ENCODE measurements around the gene INPP5A.
"Not testable (repeated sequence)": the region's sequence is repeated elsewhere in the genome, so short reads cannot be mapped to it uniquely, and the experiment has no call there.

The INPP5A gene

GRCh38 chr10:132504501-132505272 is 32.9 kb upstream of the INPP5A start:
- no peaks in the 10 kb centered on the region for H3K27me3 ChIP-seq (replicated peaks; ENCODE audit: control insufficient read depth, insufficient read depth, low read length, poor library complexity, severe bottlenecking)
- H3K36me3 ChIP-seq (ENCODE audit: control insufficient read depth, insufficient read depth, low read length), result no peaks in the 10 kb centered on the region
- H3K4me3 ChIP-seq (ENCODE audit: insufficient read depth, low read depth, low read length, poor library complexity, severe bottlenecking), result no peak overlapping the region
- H3K27ac ChIP-seq (ENCODE audit: insufficient read depth, low read length, poor library complexity, severe bottlenecking), result no peak overlapping the region
- DNase-seq, result no peak
- no peaks in the 10 kb centered on the region for H3K9me3 ChIP-seq (ENCODE audit: control insufficient read depth, low read length)
- no peaks in the 10 kb centered on the region for H3K4me1 ChIP-seq (ENCODE audit: control insufficient read depth, insufficient read depth, low read length, poor library complexity, severe bottlenecking)

DNA sequence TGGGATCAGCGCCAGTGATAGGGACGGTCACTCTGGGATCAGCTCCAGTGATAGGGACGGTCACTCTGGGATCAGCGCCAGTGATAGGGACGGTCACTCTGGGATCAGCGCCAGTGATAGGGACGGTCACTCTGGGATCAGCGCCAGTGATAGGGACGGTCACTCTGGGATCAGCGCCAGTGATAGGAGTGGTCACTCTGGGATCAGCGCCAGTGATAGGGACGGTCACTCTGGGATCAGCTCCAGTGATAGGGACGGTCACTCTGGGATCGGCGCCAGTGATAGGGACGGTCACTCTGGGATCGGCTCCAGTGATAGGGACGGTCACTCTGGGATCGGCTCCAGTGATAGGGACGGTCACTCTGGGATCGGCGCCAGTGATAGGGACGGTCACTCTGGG is 32.0 kb upstream of the INPP5A start:
- DNase-seq; H3K36me3 ChIP-seq (ENCODE audit: control insufficient read depth, insufficient read depth, low read length); H3K27me3 ChIP-seq (replicated peaks; ENCODE audit: control insufficient read depth, insufficient read depth, low read length, poor library complexity, severe bottlenecking); H3K9me3 ChIP-seq (ENCODE audit: control insufficient read depth, low read length); H3K27ac ChIP-seq (ENCODE audit: insufficient read depth, low read length, poor library complexity, severe bottlenecking); H3K4me3 ChIP-seq (ENCODE audit: insufficient read depth, low read depth, low read length, poor library complexity, severe bottlenecking); H3K4me1 ChIP-seq (ENCODE audit: control insufficient read depth, insufficient read depth, low read length, poor library complexity, severe bottlenecking): not testable (repeated sequence)

GRCh38 chr10:132506711-132507408 is 30.7 kb upstream of the INPP5A start:
- H3K27ac ChIP-seq (ENCODE audit: insufficient read depth, low read length, poor library complexity, severe bottlenecking), result no peak overlapping the region
- no peak for DNase-seq
- no peaks in the 10 kb centered on the region for H3K4me1 ChIP-seq (ENCODE audit: control insufficient read depth, insufficient read depth, low read length, poor library complexity, severe bottlenecking)
- no peak overlapping the region for H3K4me3 ChIP-seq (ENCODE audit: insufficient read depth, low read depth, low read length, poor library complexity, severe bottlenecking)
- no peaks in the 10 kb centered on the region for H3K27me3 ChIP-seq (replicated peaks; ENCODE audit: control insufficient read depth, insufficient read depth, low read length, poor library complexity, severe bottlenecking)
- H3K36me3 ChIP-seq (ENCODE audit: control insufficient read depth, insufficient read depth, low read length), result no peaks in the 10 kb centered on the region
- H3K9me3 ChIP-seq (ENCODE audit: control insufficient read depth, low read length), result no peaks in the 10 kb centered on the region

DNA sequence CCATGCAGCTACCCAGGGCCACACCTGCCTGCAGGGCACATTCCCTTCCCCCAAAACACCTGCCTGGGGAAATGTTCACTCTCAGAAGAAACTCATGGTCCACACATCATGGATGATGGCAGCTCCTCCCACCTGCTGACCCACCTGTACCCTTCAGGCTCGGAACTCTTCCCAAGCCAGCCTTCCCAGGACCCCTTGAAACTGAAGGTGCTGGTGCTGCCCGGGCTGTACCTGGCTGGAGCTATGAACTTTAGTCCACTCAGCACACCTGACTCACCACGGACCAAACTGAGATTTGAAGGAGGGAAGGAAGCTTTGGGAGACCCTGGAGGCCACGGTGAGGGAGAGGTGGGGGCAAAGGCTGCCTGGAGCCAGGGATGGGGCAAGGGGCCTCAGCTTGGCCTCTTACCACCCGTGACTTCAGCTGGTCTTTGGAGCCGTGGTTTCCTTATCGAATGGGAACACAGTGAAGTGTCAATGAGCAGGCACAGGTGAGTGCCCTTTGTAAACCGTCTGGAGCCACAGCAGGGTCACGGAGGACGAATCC is 30.1 kb upstream of the INPP5A start:
- no peak for DNase-seq
- no peaks in the 10 kb centered on the region for H3K4me1 ChIP-seq (ENCODE audit: control insufficient read depth, insufficient read depth, low read length, poor library complexity, severe bottlenecking)
- no peak overlapping the region for H3K4me3 ChIP-seq (ENCODE audit: insufficient read depth, low read depth, low read length, poor library complexity, severe bottlenecking)
- no peak overlapping the region for H3K27ac ChIP-seq (ENCODE audit: insufficient read depth, low read length, poor library complexity, severe bottlenecking)
- H3K9me3 ChIP-seq (ENCODE audit: control insufficient read depth, low read length), result no peaks in the 10 kb centered on the region
- no peaks in the 10 kb centered on the region for H3K27me3 ChIP-seq (replicated peaks; ENCODE audit: control insufficient read depth, insufficient read depth, low read length, poor library complexity, severe bottlenecking)
- no peaks in the 10 kb centered on the region for H3K36me3 ChIP-seq (ENCODE audit: control insufficient read depth, insufficient read depth, low read length)

- Histone ChIP-seq H3K9me3 (ENCODE audit: control insufficient read depth, low read length) (no peaks in the 10 kb centered on the region), H3K4me3 (ENCODE audit: insufficient read depth, low read depth, low read length, poor library complexity, severe bottlenecking) (no peak overlapping the region), H3K27ac (ENCODE audit: insufficient read depth, low read length, poor library complexity, severe bottlenecking) (no peak overlapping the region), H3K36me3 (ENCODE audit: control insufficient read depth, insufficient read depth, low read length) (no peaks in the 10 kb centered on the region), H3K4me1 (ENCODE audit: control insufficient read depth, insufficient read depth, low read length, poor library complexity, severe bottlenecking) (no peaks in the 10 kb centered on the region), H3K27me3 (replicated peaks; ENCODE audit: control insufficient read depth, insufficient read depth, low read length, poor library complexity, severe bottlenecking) (no peaks in the 10 kb centered on the region)
- DNase-seq, result no peak
Measured at GRCh38 chr10:132507956-132508490, 29.6 kb upstream of the INPP5A start.

DNA sequence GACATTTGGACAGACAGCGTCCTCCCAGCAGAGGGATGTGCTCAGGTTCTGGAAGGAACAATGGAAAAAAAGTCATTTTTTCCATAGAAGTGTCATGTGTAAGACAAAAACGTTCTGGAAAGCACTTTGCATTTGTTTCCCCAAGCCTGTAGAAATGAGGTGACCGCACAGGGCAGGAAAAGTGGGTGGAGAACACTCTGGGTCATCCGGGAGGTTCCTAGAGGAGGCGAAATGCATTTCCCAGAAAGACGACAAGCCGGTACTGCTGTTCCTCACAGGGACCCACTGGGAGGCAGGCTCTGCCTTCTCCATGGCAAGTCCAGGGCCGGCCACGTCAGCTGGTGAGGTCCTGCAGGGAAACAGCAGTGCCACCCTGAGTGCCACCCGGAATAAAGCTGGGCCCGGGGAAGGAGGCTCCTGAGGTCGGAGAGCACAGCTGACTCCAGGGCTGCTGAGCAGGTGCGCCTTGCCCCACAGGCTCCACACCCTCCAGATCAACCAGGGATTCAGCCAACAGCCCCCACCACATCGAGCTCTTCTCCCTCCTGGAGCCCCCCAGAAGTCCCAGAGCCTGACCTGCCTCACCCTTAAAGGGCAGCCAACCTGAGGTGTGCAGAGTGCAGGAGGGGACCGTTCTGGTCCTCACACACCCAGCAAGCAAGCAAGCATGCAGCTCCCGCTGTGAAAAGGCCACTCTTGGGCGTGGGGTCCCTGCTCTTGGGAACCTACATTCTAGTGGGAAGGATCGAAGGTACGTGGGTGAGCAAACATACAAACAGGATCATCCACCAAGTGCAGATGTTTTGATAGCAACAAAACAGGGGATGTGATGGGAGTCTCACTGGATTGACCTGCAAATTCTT is 28.8 kb upstream of the INPP5A start:
- H3K4me3 ChIP-seq (ENCODE audit: insufficient read depth, low read depth, low read length, poor library complexity, severe bottlenecking), result no peak overlapping the region
- H3K9me3 ChIP-seq (ENCODE audit: control insufficient read depth, low read length), result no peaks in the 10 kb centered on the region
- H3K27ac ChIP-seq (ENCODE audit: insufficient read depth, low read length, poor library complexity, severe bottlenecking), result no peak overlapping the region
- H3K27me3 ChIP-seq (replicated peaks; ENCODE audit: control insufficient read depth, insufficient read depth, low read length, poor library complexity, severe bottlenecking), result no peaks in the 10 kb centered on the region
- no peak for DNase-seq
- H3K4me1 ChIP-seq (ENCODE audit: control insufficient read depth, insufficient read depth, low read length, poor library complexity, severe bottlenecking), result no peaks in the 10 kb centered on the region
- no peaks in the 10 kb centered on the region for H3K36me3 ChIP-seq (ENCODE audit: control insufficient read depth, insufficient read depth, low read length)

DNA sequence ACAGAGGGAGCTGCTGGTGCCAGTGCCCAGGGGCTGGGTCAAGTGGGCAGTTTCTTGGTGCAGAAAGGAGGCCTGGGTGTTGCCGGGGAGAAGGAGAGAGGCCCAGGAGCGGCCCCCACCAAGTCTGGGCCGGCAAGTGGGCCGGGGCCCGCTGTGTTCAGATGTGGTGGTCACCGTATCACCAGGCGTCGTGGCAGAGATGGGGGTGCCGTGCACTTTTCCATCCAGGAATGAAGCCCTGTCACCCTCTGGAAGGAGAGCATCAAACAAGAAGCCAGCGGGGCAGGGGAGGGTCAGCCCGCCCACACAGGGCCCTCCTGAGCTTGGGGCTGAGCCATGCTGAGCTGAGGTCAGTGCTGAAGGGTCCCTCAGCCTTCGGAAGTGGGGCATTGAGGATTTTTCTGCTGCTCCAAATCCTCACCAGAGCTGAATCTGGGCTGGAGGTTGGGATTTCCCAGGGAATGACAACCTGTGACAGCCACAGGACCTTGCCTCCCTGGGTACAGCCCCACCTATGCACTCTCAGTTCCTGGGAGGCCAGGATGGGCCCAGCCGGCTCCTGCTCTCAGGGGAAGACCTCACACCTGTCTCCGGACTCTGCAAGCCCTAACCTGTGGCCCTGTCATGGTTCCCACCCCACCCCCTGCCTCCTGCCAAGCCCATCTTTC is 27.9 kb upstream of the INPP5A start:
- Histone ChIP-seq H3K4me1 (ENCODE audit: control insufficient read depth, insufficient read depth, low read length, poor library complexity, severe bottlenecking) (no peaks in the 10 kb centered on the region), H3K27me3 (replicated peaks; ENCODE audit: control insufficient read depth, insufficient read depth, low read length, poor library complexity, severe bottlenecking) (no peaks in the 10 kb centered on the region), H3K4me3 (ENCODE audit: insufficient read depth, low read depth, low read length, poor library complexity, severe bottlenecking) (no peak overlapping the region), H3K36me3 (ENCODE audit: control insufficient read depth, insufficient read depth, low read length) (no peaks in the 10 kb centered on the region), H3K27ac (ENCODE audit: insufficient read depth, low read length, poor library complexity, severe bottlenecking) (no peak overlapping the region), H3K9me3 (ENCODE audit: control insufficient read depth, low read length) (no peaks in the 10 kb centered on the region)
- no peak for DNase-seq

- H3K4me3 ChIP-seq (ENCODE audit: insufficient read depth, low read depth, low read length, poor library complexity, severe bottlenecking), result no peak overlapping the region
- no peaks in the 10 kb centered on the region for H3K9me3 ChIP-seq (ENCODE audit: control insufficient read depth, low read length)
- DNase-seq, result no peak
- H3K27me3 ChIP-seq (replicated peaks; ENCODE audit: control insufficient read depth, insufficient read depth, low read length, poor library complexity, severe bottlenecking), result no peaks in the 10 kb centered on the region
- no peaks in the 10 kb centered on the region for H3K36me3 ChIP-seq (ENCODE audit: control insufficient read depth, insufficient read depth, low read length)
- H3K27ac ChIP-seq (ENCODE audit: insufficient read depth, low read length, poor library complexity, severe bottlenecking), result no peak overlapping the region
- H3K4me1 ChIP-seq (ENCODE audit: control insufficient read depth, insufficient read depth, low read length, poor library complexity, severe bottlenecking), result no peaks in the 10 kb centered on the region
Measured at GRCh38 chr10:132510174-132510611, 27.4 kb upstream of the INPP5A start.
